DND-41 (cell line): Measurements from ENCODE around the gene ARHGAP26.

Source experiments
- EZH2 ChIP-seq: IDR thresholded peaks from 3 replicates; pipeline ENCODE4 v1.6.1; 2012; ENCODE audit warnings: borderline replicate concordance, low read depth, mild to moderate bottlenecking, moderate library complexity, low read length, inconsistent platforms; ENCODE audit not compliant: severe bottlenecking
- TF ChIP-seq, protein P1 (sequence below): IDR thresholded peaks from 2 replicates; pipeline ENCODE4 v1.5.1; 2012; ENCODE audit warnings: borderline replicate concordance, low read length, moderate library complexity, mild to moderate bottlenecking; ENCODE audit not compliant: poor library complexity, severe bottlenecking; ENCODE audit errors: extremely low read depth

DNA sequence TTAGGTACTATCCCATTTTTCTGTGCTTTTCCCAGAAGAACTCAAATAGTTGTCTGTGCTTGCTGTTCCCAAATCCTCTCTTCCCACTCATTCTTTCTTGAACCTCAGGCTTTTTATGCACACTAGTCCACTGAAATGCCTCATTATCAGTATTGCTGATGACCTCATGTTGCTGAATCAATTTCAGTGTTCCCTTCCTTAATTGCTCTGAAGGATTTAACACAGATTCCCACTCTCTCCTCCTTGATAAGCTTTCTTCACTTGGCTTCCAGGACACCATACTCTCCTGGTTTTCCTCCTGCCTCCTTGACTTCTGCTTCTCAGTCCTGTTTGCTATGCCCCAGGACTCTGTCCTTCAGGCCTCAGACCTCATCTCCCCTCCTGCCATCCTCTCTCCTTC is 298.5 kb downstream of the ARHGAP26 start:
- TF ChIP-seq, protein P1, sequence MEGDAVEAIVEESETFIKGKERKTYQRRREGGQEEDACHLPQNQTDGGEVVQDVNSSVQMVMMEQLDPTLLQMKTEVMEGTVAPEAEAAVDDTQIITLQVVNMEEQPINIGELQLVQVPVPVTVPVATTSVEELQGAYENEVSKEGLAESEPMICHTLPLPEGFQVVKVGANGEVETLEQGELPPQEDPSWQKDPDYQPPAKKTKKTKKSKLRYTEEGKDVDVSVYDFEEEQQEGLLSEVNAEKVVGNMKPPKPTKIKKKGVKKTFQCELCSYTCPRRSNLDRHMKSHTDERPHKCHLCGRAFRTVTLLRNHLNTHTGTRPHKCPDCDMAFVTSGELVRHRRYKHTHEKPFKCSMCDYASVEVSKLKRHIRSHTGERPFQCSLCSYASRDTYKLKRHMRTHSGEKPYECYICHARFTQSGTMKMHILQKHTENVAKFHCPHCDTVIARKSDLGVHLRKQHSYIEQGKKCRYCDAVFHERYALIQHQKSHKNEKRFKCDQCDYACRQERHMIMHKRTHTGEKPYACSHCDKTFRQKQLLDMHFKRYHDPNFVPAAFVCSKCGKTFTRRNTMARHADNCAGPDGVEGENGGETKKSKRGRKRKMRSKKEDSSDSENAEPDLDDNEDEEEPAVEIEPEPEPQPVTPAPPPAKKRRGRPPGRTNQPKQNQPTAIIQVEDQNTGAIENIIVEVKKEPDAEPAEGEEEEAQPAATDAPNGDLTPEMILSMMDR = no peak
- TF ChIP-seq EZH2 = no peak
